Islet of Langerhans (tissue), 1 donor: ENCODE data around the gene AAR2.

ENCODE experiments used
- FAIRE-seq: peaks from one replicate; lab custom pipeline; 2011; peaks lifted over from hg19 to GRCh38; lab: Jason Lieb, UNC

Gene AAR2

DNA sequence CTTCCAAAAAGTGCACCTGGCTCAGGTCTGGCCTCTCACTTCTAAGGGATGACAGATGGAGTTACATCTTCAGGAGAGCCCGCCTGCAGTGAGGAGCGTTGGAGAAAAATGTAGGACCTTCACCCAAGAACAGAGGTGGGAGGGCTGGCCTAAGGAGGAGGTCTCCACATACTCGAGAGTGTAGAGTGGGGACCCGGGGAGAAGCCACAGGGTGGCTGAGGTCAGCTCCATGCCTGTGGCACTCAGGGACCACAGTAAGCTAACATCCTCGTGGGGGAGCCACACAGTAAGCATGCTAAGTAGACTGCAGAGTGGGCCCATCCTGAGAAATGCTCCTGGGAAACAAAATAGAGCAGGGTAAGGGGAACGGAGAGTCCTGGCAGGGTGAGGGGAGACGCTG lies 24.0 kb downstream of the AAR2 start:
- no peak for FAIRE-seq

DNA sequence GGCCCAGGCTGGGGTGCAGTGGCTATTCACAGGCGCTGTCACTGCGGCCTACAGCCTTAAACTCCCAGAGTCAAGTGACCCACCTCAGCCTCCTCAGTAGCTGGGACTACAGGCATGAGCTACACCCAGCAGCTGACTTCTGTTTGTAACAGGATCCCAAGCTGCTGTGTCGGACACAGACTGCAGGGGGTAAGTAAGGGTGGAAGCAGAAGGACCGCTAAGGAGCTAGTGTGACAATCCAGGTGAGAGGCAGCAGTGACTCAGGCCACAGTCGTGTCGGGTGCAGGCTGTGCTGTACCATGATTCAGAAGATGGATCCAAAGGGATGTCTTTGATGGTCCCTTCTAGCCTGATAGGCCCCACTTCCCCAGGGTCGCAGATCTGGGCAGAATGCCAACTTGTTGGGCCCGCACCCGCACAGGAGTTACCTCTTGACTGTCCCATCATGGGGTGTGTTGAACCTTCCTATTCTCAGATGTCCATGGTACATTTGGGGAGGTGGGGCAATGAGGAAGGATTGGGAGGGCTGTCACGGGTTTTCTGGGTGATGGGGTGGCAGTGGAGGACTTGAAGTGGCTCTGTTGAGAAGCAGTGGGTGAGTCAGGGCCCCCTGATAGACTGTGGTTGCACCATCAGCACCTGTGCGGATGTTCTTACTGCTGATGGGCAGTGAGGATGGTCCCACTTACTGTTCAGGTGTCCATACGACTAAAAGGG lies 25.3 kb downstream of the AAR2 start:
- FAIRE-seq, result no peak

DNA sequence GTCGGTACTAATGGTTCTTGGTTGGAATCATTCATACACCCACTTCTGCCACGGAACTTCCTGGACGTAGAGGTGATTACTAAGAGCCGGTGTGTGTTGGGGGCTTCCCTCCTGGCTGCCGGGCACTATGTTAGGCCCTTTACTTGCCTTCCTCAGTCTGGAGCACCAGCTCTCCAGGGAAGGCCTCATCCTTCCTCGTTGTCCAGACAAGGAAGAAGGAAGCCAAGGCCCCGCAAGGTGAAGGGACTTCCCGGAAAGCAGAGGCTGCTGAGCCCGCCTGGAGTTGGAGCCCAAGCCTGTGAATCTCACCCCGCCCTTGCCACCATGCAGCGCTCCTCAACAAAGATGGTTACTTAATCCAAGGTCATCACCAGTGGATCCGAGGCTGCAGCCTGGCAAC lies 26.2 kb downstream of the AAR2 start:
- FAIRE-seq, result no peak

DNA sequence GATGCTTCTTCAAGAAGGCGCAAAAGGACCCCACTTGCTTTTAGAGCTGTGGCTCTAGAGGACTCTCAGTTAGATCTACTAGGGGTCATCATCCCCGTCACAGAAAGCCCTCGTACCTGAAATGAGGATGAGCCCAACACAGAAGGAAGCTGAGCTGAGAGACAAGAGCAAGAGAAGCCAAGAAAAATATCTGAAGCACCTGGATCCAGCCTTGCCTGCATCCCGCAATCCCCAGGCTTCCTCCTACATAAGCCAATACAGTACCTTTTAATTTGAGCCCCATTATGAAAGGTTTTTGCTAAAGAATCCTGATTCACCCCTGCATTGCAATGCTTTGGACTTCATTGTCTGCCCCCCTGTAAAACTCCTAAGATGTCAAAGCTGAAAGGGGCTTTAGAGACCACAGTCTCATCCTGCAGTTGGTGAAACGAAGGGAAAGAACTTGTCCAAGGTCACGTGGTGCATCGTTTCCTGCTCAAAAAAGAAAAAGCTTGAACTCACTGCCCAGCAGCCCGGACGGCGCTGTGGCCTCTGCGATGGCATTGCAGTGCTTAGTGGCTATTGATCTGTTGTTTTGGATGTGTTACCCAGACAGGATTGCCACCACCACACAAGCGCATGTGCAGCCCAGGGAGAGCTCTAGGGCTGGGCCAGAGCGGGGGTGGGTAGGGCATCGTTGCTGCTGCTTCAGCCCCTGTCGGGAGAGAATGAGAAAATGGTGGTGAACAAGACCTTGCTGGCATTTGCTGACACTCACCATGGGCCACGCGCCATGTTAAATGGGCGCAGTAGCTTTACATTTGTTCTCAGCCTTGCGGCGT lies 28.4 kb downstream of the AAR2 start:
- no peak for FAIRE-seq

DNA sequence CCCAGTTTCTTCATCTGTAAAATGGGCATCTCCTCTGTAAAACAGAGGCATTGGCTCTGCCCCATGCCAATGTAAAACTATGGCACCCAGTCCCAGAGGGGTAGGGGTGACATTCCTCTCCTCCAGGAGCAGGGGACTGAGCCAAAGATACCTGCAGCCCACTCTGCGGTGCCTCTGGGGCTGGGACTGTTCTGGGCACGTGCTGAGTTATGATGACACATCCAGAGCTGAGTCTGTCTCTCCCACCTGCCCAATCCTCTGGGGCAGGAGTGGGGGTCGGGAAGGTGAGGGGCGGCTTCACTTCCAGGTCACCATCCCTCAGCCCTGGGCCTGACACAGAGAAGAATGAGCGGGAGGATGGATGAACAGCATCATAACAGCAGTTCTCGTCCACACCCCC lies 29.9 kb downstream of the AAR2 start:
- no peak for FAIRE-seq

DNA sequence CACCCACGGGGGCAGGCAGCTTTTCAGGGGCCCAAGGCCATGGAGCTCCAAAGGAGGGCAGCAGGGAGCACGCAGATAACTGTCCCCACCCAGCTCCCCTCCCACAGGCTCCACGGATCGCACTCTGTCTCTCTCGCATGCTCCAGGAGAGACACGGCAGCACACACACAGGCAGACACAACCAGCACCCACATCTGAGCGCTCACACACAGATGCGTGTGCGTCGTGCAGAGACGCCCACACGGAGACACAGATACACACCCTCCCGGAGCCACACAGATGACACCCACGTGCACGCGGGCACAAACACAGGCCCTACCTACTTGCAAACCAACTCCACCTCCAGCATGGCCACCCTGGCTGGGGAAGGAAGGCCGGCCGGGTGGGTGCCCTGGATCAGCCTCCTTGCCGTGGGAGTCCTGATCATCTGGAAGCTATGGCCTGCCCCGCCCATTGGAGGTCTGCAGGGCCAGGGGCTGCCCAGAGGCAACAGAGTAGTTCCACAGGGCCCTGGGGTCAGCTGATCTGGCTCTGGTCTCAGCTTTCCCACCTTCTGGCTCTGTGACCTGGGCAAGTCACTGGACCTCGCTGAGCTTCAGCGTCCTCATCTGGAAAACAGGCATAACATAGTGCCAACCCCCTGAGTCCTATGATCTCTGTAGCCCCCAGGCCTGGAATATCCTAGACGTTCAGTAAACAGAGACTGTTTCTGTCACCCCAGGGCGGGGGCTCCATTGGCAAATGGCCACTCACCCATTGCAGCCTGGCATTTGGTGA lies 31.5 kb downstream of the AAR2 start:
- FAIRE-seq, result no peak

DNA sequence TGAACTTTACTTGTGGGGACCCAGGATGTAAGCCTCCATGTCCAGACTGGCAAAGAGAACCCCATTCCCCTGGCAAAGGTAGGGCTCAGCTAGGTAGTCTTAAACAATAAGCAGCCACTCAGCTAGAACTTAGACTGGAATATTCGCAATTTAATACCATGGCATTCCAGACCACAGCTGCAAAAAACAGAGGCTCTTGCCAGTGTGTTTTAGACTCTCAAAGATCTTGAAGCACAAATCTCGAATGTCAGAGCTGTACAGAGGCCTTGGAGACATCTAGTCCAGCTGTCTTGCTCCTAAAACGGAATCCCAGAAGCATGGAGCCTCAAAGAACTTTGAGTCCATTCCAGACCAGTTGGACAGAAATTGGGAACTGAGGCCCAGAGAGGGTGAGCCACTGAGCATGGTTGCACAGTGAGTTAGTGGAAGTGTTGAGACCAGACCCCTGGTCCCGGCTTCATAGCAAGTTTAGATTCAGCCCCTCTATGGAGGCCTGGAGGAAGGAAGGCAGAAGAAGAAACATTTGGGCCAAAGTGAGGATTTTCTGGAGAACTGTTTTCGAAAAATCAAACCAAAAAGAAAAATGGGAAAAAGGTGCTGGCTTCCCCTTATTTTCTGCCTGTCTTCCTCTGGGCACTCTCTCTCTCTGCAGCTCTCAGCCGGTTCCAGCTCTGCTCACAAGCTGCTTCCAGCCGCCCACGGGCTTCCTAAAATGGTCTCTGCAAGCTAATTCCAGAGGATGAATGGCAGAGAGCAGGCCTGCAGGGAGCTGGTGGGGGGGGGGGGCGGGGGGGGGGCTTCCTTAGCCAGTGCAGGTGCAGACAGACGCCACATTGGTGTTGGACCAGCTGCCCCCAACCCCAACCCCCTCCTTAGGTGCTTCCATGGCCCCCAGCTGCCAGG lies 32.4 kb downstream of the AAR2 start:
- FAIRE-seq, result no peak

DNA sequence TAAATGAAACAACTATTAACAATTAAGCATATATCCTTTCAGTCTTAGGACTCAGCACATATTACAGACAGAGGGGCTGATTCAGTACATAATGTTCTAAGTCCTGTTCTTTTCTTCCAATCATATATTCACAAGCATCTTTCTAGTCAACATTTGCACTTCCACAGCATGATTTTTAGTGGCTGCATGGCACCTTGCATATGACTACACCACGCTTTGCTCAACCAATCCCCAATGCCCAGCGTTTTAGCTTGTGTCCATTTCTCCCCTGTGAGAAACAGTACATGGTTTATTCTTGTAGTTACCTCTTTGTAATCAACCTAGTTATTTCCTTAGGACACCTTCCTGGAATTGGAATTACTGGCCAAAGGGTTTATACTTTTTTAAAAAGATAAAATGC lies 33.2 kb downstream of the AAR2 start:
- no peak for FAIRE-seq

DNA sequence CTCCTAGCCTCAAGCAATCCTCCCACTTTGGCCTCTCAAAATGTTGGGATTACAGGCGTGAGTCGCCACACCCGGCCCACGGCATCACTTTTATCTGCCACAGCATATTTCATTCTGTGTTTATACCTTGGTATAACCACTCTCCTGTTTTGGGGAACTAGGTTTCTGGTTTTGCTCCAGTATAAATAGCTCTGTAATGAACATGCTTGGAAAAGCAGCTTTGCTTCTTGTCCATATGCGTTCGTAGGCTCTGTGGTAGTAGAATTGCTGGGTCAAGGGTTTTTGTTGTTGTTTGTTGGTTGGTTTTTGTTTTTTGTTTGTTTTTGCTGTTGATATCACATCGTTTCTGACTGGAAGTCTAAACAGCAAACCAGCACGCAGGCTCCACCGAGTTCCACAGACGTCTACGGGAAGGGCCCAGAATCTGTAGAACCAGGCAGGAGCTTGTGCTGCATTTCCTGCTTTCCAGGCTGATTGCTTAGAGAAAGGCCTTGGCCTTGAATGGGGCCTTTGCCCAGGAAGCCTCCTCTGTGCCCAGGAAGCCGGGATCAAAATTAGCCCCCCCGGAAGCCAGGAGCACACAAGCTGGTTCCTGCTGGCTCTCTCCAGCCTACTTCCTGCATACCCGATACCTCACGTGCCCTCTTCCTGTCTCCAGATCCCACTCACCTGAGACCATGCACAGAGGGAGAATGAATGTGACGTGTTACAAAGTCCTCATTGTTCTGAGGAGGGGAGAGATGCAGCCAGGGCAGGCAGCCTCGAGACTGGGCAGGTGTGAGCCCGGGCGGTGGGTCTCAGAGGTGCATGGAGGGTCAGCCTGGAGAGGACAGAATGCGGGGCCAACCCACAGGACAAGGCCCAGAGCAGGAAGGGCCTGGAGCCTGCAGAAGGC lies 34.7 kb downstream of the AAR2 start:
- no peak for FAIRE-seq

DNA sequence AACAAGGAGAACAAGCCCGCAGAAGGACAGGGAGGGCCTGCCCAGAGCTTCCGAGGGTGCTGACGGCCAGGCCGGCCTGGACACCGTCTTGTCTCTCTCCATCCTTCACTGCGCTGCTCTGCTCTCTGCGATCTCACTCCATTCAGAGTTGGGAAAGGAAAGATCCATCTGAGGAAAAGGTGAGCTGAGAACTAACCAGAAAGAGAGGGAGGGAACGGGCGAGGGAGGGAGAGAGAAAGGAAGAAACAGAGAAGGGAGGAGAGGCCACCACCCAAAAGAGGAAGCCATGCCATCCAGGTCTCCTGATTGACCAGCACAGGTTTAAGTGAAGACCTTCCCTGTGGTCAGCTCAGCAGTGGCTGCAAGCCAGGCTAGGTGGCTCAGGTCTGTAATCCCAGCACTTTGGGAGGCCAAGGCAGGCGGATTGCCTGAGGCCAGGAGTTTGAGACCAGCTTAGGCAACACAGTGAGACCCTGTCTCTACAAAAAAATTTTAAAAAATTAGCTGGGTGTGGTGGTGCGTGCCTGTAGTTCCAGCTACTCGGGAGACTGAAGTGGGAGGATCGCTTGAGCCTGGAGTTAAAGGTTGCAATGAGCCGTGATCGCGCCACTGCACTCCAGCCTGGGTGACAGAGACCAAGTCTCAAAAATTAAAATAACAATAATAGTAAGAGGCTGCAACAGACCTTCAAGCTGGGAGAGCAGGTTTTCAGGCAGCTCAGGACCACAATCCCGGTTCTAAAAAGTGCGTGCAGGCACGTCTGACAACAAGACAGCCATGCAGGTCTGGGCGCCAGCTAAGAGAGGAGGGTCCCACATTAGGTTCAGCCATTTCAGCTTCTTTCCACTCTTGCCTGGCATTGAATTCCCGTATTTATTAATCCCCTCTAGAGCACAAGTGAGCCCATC lies 35.6 kb downstream of the AAR2 start:
- no peak for FAIRE-seq

DNA sequence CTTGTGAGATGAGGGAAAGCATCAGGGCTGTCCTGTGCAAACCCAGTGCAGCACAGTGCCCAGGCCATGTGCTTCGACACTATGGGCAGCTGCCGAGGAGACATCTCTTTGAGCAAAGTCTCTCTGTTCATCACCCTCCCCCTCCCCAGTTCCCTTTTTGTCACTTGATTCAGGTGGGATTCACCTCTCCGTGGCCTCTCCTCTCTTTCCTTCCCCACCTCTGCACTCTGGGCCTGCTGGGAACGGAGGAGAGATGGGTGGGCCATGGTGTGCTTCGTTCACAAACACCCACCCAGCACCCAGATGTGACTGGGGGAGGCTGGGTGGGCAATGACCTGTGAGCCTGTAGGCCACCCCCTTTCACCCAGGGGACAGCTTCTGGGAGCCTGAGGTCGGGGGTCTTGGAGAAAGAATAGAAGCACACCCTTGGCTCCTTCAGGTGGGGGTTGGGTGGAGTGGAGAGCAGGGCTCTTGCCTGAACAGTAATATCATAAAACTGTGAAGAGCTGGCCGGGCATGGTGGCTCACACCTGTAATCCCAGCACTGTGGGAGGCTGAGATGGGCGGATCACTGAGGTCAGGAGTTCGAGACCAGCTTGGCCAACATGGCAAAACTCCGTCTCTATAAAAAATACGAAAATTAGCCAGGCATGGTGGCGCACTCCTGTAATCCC lies 36.4 kb downstream of the AAR2 start:
- no peak for FAIRE-seq

DNA sequence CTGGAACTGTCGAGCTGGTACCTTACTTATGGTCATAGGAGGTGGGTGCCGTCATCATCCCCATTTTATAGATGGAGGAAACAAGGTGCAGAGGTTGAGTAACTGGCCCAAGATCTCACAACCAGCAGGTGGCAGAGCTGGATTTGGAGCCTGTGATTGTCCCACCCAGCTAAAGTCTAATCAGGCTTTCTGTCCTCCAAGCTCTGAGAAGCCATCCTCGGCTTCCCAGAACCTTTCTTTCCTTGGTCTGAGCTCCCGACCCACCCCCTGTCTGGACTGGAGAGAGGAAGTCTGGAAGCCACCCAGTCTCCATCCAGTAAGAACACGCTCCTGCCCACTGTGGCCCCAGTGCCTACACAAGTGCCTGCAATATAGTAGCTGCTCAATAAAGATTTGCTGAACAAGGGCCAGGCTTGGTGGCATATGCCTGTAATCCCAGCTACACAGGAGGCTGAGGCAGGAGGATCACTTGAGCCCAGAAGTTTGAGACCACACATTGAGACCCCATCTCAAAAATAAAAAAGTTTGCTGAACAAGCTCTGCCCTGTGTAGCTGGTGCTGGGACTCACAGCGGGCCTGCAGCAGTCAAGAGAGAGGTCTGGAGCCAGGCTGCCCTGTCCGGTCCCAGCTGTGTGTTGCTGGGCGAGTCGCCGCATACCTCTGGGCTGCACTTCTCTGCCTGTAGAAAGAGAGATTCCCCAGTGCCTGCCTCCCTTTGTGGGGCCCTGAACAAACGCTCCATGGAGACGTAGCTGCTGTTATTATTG lies 37.3 kb downstream of the AAR2 start:
- FAIRE-seq, result no peak

DNA sequence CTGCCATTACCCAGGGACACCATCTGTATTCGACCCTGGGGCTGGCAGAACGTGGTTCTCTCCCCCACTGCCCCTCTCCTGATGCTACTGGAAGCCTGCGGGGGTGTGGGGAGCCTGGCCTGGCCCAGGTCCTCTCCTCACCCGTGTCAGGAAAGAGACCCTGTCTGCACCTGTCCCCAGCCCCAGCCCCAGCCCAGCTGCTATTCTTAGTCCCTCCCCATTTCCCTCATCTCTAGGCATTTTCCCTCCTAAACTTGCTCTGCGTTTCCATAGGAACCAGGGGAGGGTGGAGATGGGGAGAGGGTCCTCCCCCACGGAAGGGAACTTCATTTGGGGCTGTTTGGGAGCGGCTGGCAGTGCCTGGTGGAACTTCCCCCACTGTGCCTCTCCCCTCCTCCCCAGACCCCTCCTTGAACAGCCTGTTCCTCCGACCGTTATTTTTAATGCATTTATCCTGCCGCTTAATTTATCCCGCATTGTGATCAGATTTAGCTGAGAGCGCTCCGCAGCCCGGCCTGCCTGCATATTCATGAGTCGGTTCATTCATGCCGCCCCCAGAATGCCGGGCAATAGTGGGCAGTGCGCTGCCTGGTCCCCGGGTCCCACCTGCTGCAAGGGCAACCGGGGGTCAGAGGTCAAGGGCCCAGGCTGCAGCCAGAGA lies 38.0 kb downstream of the AAR2 start:
- no peak for FAIRE-seq

DNA sequence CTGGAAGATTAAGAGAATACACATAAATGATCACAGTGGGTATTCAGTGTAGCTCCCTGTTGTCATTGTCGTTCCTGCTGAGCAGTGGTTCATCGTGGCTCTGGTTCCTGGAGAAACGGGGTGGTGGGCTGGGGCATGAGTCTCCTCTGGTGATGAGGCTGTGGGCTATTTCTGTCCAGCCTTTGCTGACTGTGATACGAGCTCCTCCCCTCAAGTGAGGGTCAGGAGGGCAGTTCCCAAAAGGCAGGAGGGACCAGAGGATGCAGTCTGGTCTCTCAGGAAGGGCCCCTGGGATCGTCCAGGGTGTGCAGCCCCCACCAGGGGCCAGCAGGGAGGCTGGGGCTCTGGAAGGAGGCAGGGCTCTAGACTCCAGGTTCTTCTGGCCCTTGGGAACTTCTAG lies 38.7 kb downstream of the AAR2 start:
- no peak for FAIRE-seq

DNA sequence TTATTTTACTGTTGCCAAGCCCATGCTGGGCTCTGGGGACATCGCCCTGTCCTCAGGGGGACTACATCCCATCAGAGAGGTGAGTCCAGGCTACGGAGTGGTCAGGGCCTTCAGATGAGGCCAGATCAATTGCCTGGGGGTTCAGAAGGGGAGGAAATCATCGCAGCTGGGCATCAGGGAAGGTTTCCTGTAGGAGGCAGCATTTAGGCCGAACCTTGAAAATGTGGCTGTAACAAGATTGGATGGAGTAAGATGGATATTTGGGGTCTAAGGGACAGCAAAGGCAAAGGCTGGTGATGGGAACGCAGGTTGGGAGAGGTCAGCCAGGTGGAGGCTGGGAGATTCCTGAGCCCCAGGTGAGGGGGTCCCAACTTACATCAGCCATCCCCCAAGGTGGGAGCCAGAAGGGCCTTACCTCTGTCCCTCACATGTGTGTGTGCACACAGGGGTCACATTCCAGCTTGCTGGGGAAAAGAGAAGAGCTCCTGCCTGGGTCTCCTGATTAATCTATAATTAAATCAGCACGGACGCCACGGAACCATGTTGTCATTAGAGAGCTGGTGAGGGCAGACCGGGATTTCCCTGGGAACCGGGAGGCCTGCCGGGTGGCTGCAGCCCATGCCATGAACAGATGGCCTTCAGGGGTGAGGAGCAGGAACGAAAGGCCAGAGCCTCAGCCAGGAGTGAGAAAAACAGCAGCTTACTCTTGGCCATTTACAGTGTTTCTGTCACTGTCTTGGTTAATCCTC lies 39.3 kb downstream of the AAR2 start:
- no peak for FAIRE-seq

DNA sequence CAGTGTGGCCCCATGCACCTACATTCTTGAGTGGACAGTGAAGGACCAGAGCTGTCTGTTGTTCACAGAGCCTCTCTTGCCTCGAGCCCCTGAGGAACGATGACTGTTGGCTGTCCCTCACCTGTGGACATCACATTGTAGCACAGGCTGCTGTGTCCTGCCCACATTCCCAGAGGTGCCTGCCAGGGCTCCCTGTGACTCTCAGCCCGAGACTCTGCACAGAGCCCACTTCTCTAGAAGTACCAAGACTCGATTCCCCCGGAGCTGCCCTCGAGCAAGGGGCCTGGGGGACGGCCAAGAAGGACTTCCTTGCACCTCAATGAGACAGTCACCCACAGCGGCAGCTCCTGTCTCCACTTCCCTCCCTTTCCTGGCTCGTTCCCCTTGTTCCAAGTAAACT lies 41.3 kb downstream of the AAR2 start:
- FAIRE-seq, result no peak

DNA sequence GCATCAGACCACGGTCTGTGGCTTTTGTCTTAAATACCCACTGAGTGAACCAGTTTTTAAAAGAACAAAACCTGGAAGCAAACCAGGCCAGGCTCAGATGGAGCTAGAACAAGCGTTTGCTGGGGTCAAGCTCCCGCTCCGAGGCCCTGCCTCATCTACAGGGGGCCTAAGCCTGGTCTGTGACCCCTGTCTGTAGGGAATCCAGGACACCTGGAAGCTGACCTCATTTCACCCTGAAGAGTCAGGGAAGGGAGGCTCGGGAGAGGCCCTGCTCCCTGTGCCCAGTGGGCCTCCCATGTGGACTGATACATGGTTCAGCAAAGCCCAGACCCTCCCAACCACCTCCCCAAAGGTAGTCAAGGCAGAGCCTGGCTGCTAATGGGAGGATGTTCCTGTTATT lies 43.1 kb downstream of the AAR2 start:
- FAIRE-seq, result no peak
